Psoas muscle (tissue), 8 donors: Measurements from ENCODE around the gene ANKRD13C. TPM values are rescaled to one million over a fixed set of nuclear protein-coding genes. Genes with fewer than 3 reads are reported as not detected.

Experiments used
- ATAC-seq, 4 donors: fragments of 200-7000 bp; cut with Tn5 transposase; one replicate each; pipeline ENCODE4 v1.9.1; 2020; ENCODE audit warnings: moderate library complexity in 3 of 4, mild to moderate bottlenecking in 2 of 4
- DNase-seq, 2 donors: peaks; one replicate each; pipeline ENCODE4 v3.0.0-alpha.2; 2020
- H3K27ac ChIP-seq: fragments of 200-600 bp; one replicate; pipeline ENCODE4 v1.8.0; 2022
- H3K27me3 ChIP-seq, 3 donors: fragments of 200-600 bp in 1 of 3; one replicate each; pipeline versions ENCODE4 v1.6.1 to v1.8.0; 2013 to 2022; ENCODE audit warnings: low read length in 2 of 3, mild to moderate bottlenecking in 2 of 3, moderate library complexity in 1 of 3; ENCODE audit not compliant: insufficient read depth in 3 of 3
- H3K36me3 ChIP-seq, 2 donors: fragments of 200-600 bp in 1 of 2; one replicate each; pipeline versions ENCODE4 v1.6.1 to v1.8.0; 2013 to 2022; ENCODE audit warnings: low read depth in 1 of 2, mild to moderate bottlenecking in 1 of 2, moderate library complexity in 1 of 2; ENCODE audit not compliant: insufficient read depth in 1 of 2
- H3K4me1 ChIP-seq: fragments of 200-600 bp; one replicate; pipeline ENCODE4 v1.8.0; 2022
- H3K4me3 ChIP-seq: fragments of 200-600 bp; one replicate; pipeline ENCODE4 v1.8.0; 2022; ENCODE audit warnings: mild to moderate bottlenecking
- H3K9me3 ChIP-seq: fragments of 200-600 bp; one replicate; pipeline ENCODE4 v1.8.0; 2022
- WGBS, 3 donors: extraction: QIAGEN DNeasy Blood & Tissue Kit; methylation state at CpG; one replicate each; pipeline versions ENCODE4 v1.1.6 to v1.1.7; 2013; 5-methylcytosine and 5-hydroxymethylcytosine counted together
- intact Hi-C, 2 donors: fragments of 100-400 bp; cut with DNase I; formaldehyde crosslinking; loops; one replicate each; pipeline versions ENCODE4 v1.11.0 to v1.14.2; 2022
- polyA plus RNA-seq, 3 donors: library from polyadenylated mRNA; stranded (reverse); fragments of 200-250 nt; gene quantifications; one replicate each; pipeline ENCODE4 v1.2.3, GENCODE V29; 2013
- total RNA-seq, 4 donors: library from RNA; stranded (reverse); fragmentation: NEBNext Ultra II Directional in 2 of 4; extraction: Animal tissue kit (Norgen Biotek cat#: 25700) in 2 of 4; gene quantifications; one replicate each; pipeline versions ENCODE4 v1.2.1 to v1.2.4, GENCODE V29; 2021 to 2023
- TF ChIP-seq, protein P1 (sequence below): fragments of 200-600 bp; IDR thresholded peaks from one replicate; pipeline ENCODE4 v1.8.0; 2022; ENCODE audit warnings: antibody characterized with exemption
- donor health status: healthy with polysubstance abuse.
- donor health status: DM: no; HTN: no; CAD: no; lungs with moderate emphysema.
- donor health status: Bipolar disorder and iron deficiency.
- donor health status: healthy.
- donor health status: DM: yes; HTN: yes; CAD: no.
- donor health status: DM: no; HTN: no; CAD: no.
- donor health status: DM: no; HTN: no; CAD: no.
- donor health status: DM: yes; HTN: yes; CAD: no.

ANKRD13C gene
- total and polyA plus RNA-seq, 7 donors = 5.9 to 18.1 (median 11.4) TPM

DNA sequence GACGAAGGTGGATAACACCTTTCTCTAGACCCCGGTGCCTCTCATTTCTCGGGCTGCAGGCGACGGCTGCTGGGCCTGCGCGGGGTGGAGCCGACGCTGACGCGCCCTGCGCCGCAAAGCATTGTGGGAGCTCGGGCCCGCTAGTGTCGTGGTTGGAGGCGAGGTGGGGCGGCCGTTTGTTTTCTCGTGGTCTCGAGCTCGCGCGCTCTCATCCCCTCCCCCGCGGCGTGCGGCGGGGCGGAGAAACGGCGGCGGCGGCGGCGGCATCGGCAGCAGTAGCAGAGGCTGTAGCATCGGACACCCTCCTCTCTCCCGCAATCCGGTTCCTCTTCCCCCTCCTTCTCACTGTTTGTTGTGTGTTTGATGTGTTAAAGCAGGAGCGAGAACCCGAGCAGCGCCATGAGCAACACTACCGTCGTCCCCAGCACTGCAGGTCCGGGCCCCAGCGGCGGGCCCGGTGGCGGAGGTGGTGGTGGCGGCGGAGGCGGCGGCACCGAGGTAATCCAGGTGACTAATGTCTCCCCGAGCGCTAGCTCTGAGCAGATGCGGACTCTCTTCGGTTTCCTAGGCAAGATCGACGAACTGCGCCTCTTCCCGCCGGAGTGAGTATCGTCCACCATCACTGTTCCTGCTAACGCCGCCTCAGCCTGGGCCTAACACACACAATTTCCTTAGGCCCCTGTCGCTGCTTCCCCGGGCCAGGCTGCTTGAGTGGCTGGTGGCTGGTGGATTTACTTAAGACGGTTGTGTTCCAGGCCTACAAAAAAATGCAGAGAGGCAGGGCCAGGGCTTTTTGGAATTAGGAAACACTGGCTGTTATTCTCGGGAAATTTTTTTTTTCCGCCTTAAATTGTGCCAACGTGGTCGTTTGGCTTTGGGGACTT is 133.0 kb downstream of the ANKRD13C start, which contains the start of gene SRSF11:
Gene SRSF11 (plus strand): TSS at position 143 of the 884 bp plus-strand sequence. CDS start 257 bp downstream, at position 400.
- Histone ChIP-seq H3K9me3 (no peaks in the 10 kb centered on the region), H3K4me3 (peak within 1 kb of the TSS; percentile 82), H3K27ac (peak within 1 kb of the TSS; percentile 95), H3K27me3 (no peaks in the 10 kb centered on the region), H3K4me1 (peaks cover 45% of the 10 kb centered on the region), H3K36me3 (peaks cover 0 to 34% of the 10 kb centered on the region in 2 donors)
- peak; percentile 98 for DNase-seq
- WGBS, 3 donors = 0% methylated on average over 70 to 74 of the region's 74 CpGs
- TF ChIP-seq, protein P1, sequence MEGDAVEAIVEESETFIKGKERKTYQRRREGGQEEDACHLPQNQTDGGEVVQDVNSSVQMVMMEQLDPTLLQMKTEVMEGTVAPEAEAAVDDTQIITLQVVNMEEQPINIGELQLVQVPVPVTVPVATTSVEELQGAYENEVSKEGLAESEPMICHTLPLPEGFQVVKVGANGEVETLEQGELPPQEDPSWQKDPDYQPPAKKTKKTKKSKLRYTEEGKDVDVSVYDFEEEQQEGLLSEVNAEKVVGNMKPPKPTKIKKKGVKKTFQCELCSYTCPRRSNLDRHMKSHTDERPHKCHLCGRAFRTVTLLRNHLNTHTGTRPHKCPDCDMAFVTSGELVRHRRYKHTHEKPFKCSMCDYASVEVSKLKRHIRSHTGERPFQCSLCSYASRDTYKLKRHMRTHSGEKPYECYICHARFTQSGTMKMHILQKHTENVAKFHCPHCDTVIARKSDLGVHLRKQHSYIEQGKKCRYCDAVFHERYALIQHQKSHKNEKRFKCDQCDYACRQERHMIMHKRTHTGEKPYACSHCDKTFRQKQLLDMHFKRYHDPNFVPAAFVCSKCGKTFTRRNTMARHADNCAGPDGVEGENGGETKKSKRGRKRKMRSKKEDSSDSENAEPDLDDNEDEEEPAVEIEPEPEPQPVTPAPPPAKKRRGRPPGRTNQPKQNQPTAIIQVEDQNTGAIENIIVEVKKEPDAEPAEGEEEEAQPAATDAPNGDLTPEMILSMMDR = peak; percentile 10
- intact Hi-C loops = loop anchor here in 1 of 2 donors (1.0 to 5.0 kb wide), 3 partner anchors 15 to 191 kb away; partner anchors contain the start of genes ANKRD13C and CTH
- peak; percentile 99 for ATAC-seq

DNA sequence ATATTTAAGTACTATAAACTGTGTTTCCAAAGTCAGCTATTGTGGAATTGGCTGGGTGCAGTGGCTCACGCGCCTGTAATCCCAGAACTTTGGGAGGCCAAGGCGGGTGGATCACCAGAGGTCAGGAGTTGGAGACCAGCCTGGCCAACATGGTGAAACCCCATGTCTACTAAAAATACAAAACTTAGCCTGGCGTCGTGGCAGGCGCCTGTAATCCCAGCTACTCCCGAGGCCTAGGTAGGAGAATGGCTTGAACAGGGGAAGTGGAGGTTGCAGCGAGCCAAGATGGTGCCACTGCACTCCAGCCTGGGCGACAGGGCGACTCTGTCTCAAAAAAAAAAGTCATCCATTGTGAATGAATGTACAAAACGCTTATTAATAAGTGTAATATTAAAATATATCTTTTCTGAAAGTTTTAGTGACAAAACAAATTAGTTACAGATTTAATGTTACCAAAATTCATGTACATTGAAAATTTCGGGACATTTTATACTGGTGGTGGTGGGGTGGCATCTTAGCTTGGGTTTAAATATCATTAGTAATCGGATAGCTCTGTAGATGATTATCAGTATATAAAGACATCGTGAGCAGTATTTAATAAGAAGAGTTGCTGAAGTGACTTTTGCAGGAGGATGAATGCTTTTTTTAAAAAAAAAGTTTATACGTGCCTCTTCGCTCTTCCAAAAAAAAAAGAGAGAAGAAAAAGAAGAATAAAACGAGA is 133.8 kb downstream of the ANKRD13C start:
- DNase-seq (no peak), ATAC-seq (peak in 1 of 4 donors; percentile 8)
- intact Hi-C loops = loop anchor here in 1 of 2 donors (1.0 to 5.0 kb wide), 3 partner anchors 14 to 192 kb away; partner anchors contain the start of genes ANKRD13C and CTH
- WGBS, 3 donors = 42 to 49% (median 44%) methylated on average over 17 of the region's 17 CpGs
- Histone ChIP-seq H3K9me3 (no peaks in the 10 kb centered on the region), H3K27ac (peak overlapping the region; percentile 95), H3K4me3 (peak overlapping the region; percentile 82), H3K4me1 (peaks cover 41% of the 10 kb centered on the region), H3K27me3 (no peaks in the 10 kb centered on the region), H3K36me3 (peaks cover 0 to 35% of the 10 kb centered on the region in 2 donors)
- TF ChIP-seq, protein P1 = no peak

DNA sequence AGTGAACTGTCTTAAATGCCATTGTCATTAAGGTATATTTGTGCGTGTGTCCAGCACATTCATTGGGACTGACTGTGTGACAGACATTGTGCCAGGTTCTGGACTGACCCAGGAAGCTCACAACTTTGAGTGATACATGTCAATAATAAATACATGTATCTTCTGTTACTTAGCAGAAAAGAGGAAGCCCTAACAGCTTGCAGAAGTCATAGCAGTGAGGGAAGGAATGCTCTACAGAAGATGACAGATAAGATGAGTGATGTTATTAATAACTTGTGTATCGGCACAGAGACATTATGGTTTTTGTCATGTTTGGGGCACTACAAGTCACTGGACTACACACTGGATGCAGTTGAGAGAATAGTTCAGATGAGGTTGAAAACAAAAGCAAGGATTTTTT is 134.5 kb downstream of the ANKRD13C start:
- H3K9me3 ChIP-seq = no peaks in the 10 kb centered on the region
- H3K27me3 ChIP-seq = no peaks in the 10 kb centered on the region
- ATAC-seq (no peak), DNase-seq (no peak)
- H3K4me3 ChIP-seq = no peak overlapping the region
- peaks cover 36% of the 10 kb centered on the region for H3K4me1 ChIP-seq
- TF ChIP-seq, protein P1 = no peak
- 72 to 91% (median 76%) methylated on average over 2 of the region's 2 CpGs for WGBS, 3 donors
- peak overlapping the region; percentile 95 for H3K27ac ChIP-seq
- H3K36me3 ChIP-seq = peaks cover 0 to 35% of the 10 kb centered on the region in 2 donors
- intact Hi-C loops = loop anchor here in 1 of 2 donors (2.0 to 5.0 kb wide), 2 partner anchors 13 to 192 kb away; partner anchors contain the start of gene CTH

DNA sequence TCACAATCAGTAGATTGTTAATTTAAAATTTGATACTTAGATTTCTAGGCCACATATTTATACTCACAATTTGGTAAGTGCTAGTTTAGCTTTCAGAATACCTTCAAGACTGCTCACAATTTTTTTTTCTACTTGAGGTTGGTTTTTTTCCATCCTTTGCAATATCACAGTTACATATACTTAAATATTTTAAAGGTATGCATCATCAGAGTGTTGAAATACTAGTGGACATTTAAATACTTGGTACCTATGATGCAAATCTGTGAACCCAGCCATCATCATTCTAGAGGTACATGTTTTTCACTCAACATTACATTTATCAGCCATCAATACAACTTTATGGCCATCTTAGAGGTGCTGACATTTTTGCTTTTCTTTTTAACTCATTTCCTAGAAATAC is 143.0 kb downstream of the ANKRD13C start:
- ATAC-seq (no peak), DNase-seq (no peak)
- H3K36me3 ChIP-seq = peaks cover 0 to 33% of the 10 kb centered on the region in 2 donors
- H3K27ac ChIP-seq = no peak overlapping the region
- no peaks in the 10 kb centered on the region for H3K9me3 ChIP-seq
- no peaks in the 10 kb centered on the region for H3K27me3 ChIP-seq
- TF ChIP-seq, protein P1 = no peak
- H3K4me3 ChIP-seq = no peak overlapping the region
- intact Hi-C loops = no loop called here
- H3K4me1 ChIP-seq = peaks cover 33% of the 10 kb centered on the region
